ENCODE results near the gene GBX1.

GBX1 gene

GRCh38 chr7:151167197-151167961, at the start of gene GBX1:
Gene GBX1, minus strand, starts transcription at chr7:151167694. Its CDS starts 146 bp downstream, at chr7:151167548.
- peak; percentile 14 to 15 for DNase-seq

DNA sequence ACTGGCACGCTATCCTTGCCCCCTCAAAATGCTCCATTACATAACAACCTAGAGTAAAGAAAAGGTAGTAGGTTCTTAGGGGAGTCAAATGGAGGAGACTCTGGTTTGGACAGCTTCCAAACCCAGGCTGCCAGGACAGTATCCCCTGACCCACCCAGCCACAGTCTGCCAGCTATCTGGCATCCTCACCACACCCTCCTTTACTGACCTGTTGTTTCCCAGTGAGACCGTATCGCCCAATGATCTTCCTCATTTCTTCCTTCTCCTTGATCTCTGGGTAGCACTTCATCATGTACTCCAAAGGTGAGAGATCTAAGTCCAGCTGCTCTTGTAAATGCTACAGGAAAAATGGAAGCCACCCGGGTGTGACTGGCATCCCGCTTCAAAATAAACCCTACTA, 47.9 kb upstream of the GBX1 start:
- DNase-seq, result no peak

- DNase-seq, result no peak
These were observed 46.3 kb upstream of the GBX1 start for GRCh38 chr7:151213826-151214225.

- no peak for DNase-seq
These were observed 45.1 kb upstream of the GBX1 start for GRCh38 chr7:151212626-151213025.

- no peak for DNase-seq
These were observed 43.8 kb upstream of the GBX1 start for GRCh38 chr7:151211155-151211772.

DNA sequence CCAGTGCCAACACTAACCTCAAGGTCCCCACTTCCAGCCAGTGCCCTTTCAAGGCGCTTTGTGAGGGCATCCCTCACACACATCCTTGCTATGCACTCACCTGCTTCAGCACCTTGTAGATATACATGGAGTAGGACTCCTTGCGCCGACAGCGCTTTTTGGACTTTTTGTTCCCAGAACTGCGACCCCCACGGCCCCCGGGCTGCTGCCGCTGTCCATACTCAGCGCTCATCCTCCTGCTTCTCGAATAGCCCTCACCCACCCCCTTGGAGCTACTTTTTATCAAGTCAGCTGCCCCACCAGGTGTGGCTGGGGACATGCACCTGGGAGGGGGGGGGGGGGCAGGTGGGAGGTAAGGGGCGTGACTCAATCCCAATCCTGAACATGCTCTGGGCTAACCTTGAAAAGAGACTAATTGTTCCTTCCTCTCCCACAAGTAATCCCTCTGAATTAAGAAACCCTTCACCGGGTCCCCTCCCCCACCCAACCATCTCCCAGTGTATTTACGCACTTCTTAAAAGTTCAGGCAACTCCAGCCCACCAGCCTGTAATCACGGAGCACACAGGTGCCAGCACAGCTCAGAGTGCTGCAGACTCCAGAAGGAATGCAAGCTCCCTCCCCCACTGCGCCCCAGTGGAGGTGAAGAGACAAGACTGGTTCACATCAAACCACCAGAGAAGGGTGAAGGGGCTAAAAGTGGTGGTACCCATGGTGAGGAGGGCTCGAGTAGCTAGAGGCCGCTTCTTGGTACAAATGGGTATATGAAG, 42.8 kb upstream of the GBX1 start, which contains the start of gene H2BK1:
Gene H2BK1 (minus strand): TSS at position 402 of the 768 bp plus-strand sequence. CDS start 170 bp downstream, at position 232.
- DNase-seq, result no peak

- DNase-seq, result no peak
These were observed 42.1 kb upstream of the GBX1 start for GRCh38 chr7:151209588-151209987.

GRCh38 chr7:151208253-151208862, 40.9 kb upstream of the GBX1 start:
- DNase-seq, result no peak

DNA sequence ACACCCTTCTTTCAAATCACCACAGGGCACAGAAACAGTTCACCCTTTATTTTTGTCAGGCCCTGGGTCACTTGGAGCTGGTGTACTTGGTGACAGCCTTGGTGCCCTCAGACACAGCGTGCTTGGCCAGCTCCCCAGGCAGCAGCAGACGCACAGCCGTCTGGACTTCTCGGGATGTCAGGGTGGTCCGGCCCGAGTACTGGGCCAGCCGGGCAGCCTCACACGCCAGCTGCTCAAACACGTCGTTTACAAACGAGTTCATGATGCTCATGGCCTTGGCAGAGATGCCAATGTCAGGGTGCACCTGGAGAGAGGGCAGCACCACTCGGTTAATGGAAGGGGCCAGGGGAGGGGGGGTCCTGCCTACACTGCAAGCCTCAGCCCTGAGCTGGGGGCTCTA, 40.3 kb upstream of the GBX1 start:
- no peak for DNase-seq

DNA sequence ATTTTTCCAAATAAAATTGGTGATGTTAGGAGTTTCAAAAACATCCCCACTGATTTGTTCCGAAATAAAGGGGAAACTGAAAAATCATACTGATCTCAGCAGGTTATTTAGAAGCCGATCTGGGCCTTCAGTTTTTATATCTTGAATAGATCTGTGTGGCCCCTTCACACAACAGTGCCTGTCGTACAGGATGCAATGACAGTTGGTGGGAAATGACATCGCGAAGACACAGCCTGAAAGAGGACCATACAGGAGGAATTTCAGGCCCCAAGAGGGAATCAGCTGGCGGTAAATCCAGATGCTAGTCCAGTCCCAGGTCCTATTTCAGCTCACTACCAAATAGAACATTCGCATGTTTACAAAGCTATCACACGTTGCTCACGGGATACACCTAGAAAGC, 39.8 kb upstream of the GBX1 start:
- no peak for DNase-seq

- no peak for DNase-seq
These were observed 39.4 kb upstream of the GBX1 start for GRCh38 chr7:151206914-151207313.

DNA sequence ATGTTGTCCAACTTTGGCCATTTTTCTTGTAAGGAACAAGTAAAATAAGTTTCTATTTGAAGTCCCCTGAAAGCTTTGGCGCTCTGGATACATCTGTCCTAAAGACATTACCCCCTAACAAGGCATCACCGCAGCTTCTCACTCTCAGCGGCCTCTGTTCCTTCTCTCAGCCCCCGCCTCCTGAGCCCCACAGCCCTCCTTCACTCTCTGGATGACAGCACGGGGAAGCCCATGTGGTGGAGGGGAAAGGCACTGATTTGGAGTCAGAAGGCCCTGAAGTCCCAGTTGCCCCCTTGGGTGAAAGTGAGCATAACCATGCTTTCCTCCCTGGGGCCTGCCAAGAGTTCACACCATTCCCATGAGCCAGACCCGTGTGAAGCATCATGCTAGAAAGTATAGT, 38.2 kb upstream of the GBX1 start:
- no peak for DNase-seq

- DNase-seq, result no peak
These were observed 37.0 kb upstream of the GBX1 start for GRCh38 chr7:151204383-151205032.

DNA sequence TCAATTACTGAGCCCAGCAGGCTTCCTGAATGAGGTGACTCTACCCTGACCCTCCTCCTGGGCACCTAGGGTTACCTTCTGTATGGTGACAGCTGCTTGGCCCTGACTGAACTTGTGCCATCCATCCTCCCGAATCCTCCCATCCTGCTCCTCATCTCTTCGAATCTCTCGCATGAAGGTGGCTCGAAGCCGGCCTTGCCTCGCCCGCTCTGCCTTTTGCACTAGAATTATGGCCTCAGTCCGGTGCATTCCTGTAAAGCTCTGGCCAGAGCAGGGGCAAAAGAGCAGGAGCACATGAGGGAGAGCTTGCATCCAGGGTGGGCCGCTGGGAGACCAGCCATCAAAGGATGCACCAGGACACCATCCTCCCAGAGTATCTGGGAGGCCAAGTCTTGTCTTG, 35.3 kb upstream of the GBX1 start:
- DNase-seq, result no peak

GRCh38 chr7:151201751-151202150, 34.3 kb upstream of the GBX1 start:
- no peak for DNase-seq

DNA sequence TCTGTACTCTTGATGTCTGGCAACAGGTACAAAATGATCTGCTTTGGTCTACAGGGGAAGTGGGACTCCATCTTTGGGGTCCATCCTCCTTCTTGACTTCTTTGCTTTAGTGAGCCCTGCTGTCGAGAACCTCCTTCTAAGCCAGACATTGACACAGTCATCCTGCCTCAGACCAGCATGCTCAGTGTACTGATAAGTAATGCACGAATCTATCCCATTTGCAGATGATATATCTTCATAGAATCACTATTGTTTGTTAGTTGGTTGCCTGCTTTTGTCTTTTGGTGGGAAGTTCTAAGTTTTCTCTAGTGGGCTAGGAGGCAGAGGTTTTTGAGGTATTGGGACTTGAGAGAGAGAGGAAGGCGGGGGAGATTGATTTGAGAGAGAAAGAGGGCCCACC, 33.9 kb upstream of the GBX1 start:
- no peak for DNase-seq

- no peak for DNase-seq
These were observed 31.7 kb upstream of the GBX1 start for GRCh38 chr7:151198945-151199848.

DNA sequence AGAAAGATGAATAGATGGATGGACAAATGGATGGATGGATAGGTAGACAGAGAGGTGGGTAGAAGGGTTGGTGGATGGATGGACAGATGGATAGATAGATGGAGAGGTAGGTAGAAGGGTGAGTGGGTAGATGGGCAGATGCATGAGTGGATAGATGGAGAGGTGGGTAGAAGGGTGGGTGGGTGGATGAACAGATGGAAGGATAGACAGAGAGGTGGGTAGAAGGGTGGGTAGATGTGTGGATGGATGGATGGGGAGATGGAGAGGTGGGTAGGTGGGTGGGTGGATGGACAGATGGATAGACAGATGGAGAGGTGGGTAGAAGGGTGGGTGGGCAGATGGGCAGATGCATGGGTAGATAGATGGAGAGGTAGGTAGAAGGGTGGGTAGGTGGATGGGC, 30.4 kb upstream of the GBX1 start:
- no peak for DNase-seq

DNA sequence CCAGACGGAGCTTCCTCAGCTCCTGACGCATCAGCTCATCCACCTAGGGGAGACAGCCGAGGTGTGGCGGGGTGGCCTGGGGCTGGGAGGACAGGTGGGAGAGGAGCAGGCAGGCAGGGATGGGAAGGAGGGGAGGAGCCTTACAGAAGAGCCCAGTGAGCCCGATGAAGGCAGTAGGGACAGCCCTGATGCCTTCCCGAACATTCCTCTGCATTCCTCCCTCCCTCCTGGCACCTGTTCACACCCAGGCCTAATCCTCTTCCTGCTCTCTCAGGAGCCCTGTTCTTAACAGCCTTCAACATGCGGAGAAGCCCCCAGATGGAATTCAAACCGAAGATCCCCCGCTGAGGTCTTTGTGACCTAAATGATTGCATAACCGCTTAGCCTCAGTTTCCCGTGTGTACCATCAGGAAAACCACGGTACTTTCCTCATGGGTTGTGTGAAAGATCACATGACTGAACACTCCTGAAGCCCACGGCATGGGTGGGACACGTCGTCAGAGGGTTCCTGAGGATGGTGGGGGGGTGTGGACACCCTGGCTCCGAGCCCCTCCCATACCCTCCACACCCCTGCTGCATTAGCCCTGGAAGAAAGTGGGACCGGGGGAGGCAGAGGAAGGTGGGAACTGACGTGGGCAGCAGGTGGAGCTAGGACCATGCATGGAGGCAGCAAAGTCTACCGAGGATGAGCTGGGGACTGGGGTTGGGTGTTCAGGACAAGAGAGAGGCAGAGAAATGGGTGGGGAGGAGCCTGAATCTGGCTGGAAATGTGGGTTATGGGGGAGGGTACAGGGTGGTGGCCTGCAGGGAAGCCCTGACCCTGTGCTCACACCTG, 28.3 kb upstream of the GBX1 start:
- no peak for DNase-seq

- no peak for DNase-seq
These were observed 26.7 kb upstream of the GBX1 start for GRCh38 chr7:151194188-151194587.

Measured in activated CD4-positive, alpha-beta T cell treated with anti-CD3 and anti-CD28 coated beads, Interleukin-2, amount 50 U/mL, for 48 hours (primary cell).